ENCODE measurements around the gene WWOX.

- no peak for TF ChIP-seq CTCF (IDR thresholded peaks at IDR 0.05 in 8 of 11, conservative IDR thresholded peaks at IDR 0.05 in 3 of 11)
- no peak for TF ChIP-seq POLR2A (IDR thresholded peaks at IDR 0.05)
- TF ChIP-seq POLR2AphosphoS5 (IDR thresholded peaks at IDR 0.05), result no peak
These were observed 751.8 kb downstream of the WWOX start for GRCh38 chr16:78851266-78851665.
